Peyer's patch (tissue), 4 donors: ENCODE results near the gene ROBO2.

ENCODE experiments used
- POLR2A ChIP-seq, 2 donors: fragments of 450-650 bp; IDR thresholded peaks; one replicate each; pipeline ENCODE4 v1.5.1; 2017; ENCODE audit warnings: antibody characterized with exemption in 2 of 2, mild to moderate bottlenecking in 2 of 2, moderate library complexity in 2 of 2
- TF ChIP-seq, protein P1 (sequence below), 6 experiments: fragments of 450-650 bp in 4 of 6; fragments of 200-600 bp in 2 of 6; sonication (generic) in 1 of 6; IDR thresholded peaks; one replicate each; pipeline ENCODE4 v1.5.1; 2017 to 2019; ENCODE audit warnings: antibody characterized with exemption in 6 of 6, mild to moderate bottlenecking in 3 of 6, moderate library complexity in 1 of 6

DNA sequence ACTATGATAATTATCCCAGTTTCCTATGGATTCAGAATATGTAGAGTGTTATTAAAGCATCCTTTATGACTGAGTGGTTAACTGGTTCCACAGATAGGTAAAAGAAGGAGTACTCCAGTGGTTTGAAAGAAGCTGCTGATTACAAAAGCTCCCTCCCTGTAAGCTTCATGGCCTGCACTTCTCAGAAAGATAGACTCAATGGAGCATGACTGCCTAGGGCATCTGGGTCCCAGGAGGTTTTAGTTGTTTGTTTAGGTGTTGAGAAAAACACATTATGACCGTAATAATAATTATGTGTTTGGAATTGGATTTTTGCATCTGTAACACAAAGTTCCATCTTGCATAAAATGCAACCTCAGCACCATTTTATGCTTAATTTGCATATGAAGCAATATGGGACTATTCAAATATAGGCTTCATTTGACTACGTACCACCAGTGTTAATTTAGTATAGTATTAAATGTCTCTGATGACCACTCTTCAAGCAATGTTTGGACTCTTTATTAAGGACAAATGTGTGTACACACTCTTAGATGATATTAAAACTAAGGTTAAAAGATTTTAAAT is 121.1 kb downstream of the ROBO2 start:
- TF ChIP-seq, protein P1, sequence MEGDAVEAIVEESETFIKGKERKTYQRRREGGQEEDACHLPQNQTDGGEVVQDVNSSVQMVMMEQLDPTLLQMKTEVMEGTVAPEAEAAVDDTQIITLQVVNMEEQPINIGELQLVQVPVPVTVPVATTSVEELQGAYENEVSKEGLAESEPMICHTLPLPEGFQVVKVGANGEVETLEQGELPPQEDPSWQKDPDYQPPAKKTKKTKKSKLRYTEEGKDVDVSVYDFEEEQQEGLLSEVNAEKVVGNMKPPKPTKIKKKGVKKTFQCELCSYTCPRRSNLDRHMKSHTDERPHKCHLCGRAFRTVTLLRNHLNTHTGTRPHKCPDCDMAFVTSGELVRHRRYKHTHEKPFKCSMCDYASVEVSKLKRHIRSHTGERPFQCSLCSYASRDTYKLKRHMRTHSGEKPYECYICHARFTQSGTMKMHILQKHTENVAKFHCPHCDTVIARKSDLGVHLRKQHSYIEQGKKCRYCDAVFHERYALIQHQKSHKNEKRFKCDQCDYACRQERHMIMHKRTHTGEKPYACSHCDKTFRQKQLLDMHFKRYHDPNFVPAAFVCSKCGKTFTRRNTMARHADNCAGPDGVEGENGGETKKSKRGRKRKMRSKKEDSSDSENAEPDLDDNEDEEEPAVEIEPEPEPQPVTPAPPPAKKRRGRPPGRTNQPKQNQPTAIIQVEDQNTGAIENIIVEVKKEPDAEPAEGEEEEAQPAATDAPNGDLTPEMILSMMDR (IDR thresholded peaks at IDR 0.05) = no peak
- TF ChIP-seq POLR2A (IDR thresholded peaks at IDR 0.05) = no peak
